Activated naive CD4-positive, alpha-beta T cell treated with anti-CD3 and anti-CD28 coated beads, Interleukin-2, amount 50 U/mL, for 72 hours (primary cell): ENCODE measurements around the gene TVP23A. TPM values are rescaled to one million over a fixed set of nuclear protein-coding genes. Genes with fewer than 3 reads are reported as not detected.

Source experiments
- ATAC-seq, 2 donors: fragments of 150-1000 bp; cut with Tn5 transposase; 2 replicates each; pipeline ENCODE4 v1.10.0; 2021; ENCODE audit warnings: mild to moderate bottlenecking in 2 of 2, moderate library complexity in 2 of 2
- DNase-seq, 2 donors: peaks; one replicate each; pipeline ENCODE4 v3.0.0; 2021 to 2022; ENCODE audit warnings: low spot score in 2 of 2
- H3K27ac Mint-ChIP-seq, 2 donors: one replicate each; pipeline ENCODE4 v1.8.0; 2022; ENCODE audit warnings: mild to moderate bottlenecking in 2 of 2, mixed read lengths in 2 of 2
- H3K36me3 Mint-ChIP-seq, 2 donors: one replicate each; pipeline ENCODE4 v1.8.0; 2022; ENCODE audit warnings: mixed read lengths in 2 of 2
- H3K9me3 Mint-ChIP-seq, 2 donors: one replicate each; pipeline ENCODE4 v1.8.0; 2022; ENCODE audit warnings: mixed read lengths in 2 of 2
- total RNA-seq, 2 donors: library from RNA; stranded (reverse); gene quantifications; one replicate each; pipeline ENCODE4 v1.2.3, GENCODE V29; 2022

Gene TVP23A
- total RNA-seq, result not detected

GRCh38 chr16:10817963-10818941 is at the start of gene TVP23A:
Gene TVP23A (minus strand): TSS chr16:10818794. CDS start chr16:10818493, 301 bp downstream.
- no peak within 1 kb of the TSS for H3K27ac Mint-ChIP-seq
- ATAC-seq, result no peak
- H3K9me3 Mint-ChIP-seq, result no peaks in the 10 kb centered on the region
- no peaks in the 10 kb centered on the region for H3K36me3 Mint-ChIP-seq
- DNase-seq, result no peak

GRCh38 chr16:10868104-10868595 is 49.6 kb upstream of the TVP23A start:
- no peak for DNase-seq
- no peaks in the 10 kb centered on the region for H3K9me3 Mint-ChIP-seq
- no peaks in the 10 kb centered on the region for H3K36me3 Mint-ChIP-seq
- no peak overlapping the region for H3K27ac Mint-ChIP-seq
- ATAC-seq, result no peak

GRCh38 chr16:10867199-10867598 is 48.6 kb upstream of the TVP23A start:
- DNase-seq (no peak), ATAC-seq (no peak)
- Mint-ChIP-seq H3K36me3 (no peaks in the 10 kb centered on the region), H3K27ac (no peak overlapping the region), H3K9me3 (no peaks in the 10 kb centered on the region)

- Mint-ChIP-seq H3K9me3 (no peaks in the 10 kb centered on the region), H3K36me3 (no peaks in the 10 kb centered on the region), H3K27ac (no peak overlapping the region)
- ATAC-seq (no peak), DNase-seq (no peak)
These were observed 47.7 kb upstream of the TVP23A start for GRCh38 chr16:10865991-10866966.

- Mint-ChIP-seq H3K9me3 (peaks cover 11 to 12% of the 10 kb centered on the region in 2 donors), H3K27ac (no peak overlapping the region), H3K36me3 (peaks cover 0 to 5% of the 10 kb centered on the region in 2 donors)
- no peak for DNase-seq
- ATAC-seq, result peak in 1 of 2 donors; percentile 67
These were observed 43.8 kb upstream of the TVP23A start for GRCh38 chr16:10862438-10862837.

GRCh38 chr16:10859658-10860057 is 41.1 kb upstream of the TVP23A start:
- no peak for DNase-seq
- H3K9me3 Mint-ChIP-seq, result peaks cover 11 to 12% of the 10 kb centered on the region in 2 donors
- H3K36me3 Mint-ChIP-seq, result peaks cover 0 to 5% of the 10 kb centered on the region in 2 donors
- ATAC-seq, result peak in 1 of 2 donors; percentile 56
- H3K27ac Mint-ChIP-seq, result no peak overlapping the region

- Mint-ChIP-seq H3K36me3 (peaks cover 0 to 5% of the 10 kb centered on the region in 2 donors), H3K27ac (no peak overlapping the region), H3K9me3 (peaks cover 11 to 12% of the 10 kb centered on the region in 2 donors)
- no peak for ATAC-seq
- no peak for DNase-seq
These were observed 40.4 kb upstream of the TVP23A start for GRCh38 chr16:10859020-10859419.

GRCh38 chr16:10858203-10858602 is 39.6 kb upstream of the TVP23A start:
- ATAC-seq (no peak), DNase-seq (no peak)
- Mint-ChIP-seq H3K27ac (no peak overlapping the region), H3K36me3 (peaks cover 0 to 5% of the 10 kb centered on the region in 2 donors), H3K9me3 (peaks cover 11 to 12% of the 10 kb centered on the region in 2 donors)

- Mint-ChIP-seq H3K36me3 (peaks cover 0 to 5% of the 10 kb centered on the region in 2 donors), H3K9me3 (peaks cover 11 to 12% of the 10 kb centered on the region in 2 donors), H3K27ac (no peak overlapping the region)
- no peak for DNase-seq
- ATAC-seq, result no peak
These were observed 37.4 kb upstream of the TVP23A start for GRCh38 chr16:10856042-10856441.

GRCh38 chr16:10852948-10853347 is 34.4 kb upstream of the TVP23A start:
- ATAC-seq, result no peak
- Mint-ChIP-seq H3K27ac (no peak overlapping the region), H3K36me3 (no peaks in the 10 kb centered on the region)

GRCh38 chr16:10852286-10852685 is 33.7 kb upstream of the TVP23A start:
- Mint-ChIP-seq H3K36me3 (no peaks in the 10 kb centered on the region), H3K9me3 (no peaks in the 10 kb centered on the region), H3K27ac (no peak overlapping the region)
- DNase-seq, result no peak
- ATAC-seq, result no peak

More at GRCh38 chr16:10852948-10853347, 34.4 kb upstream of the TVP23A start:
- DNase-seq, result no peak
- no peaks in the 10 kb centered on the region for H3K9me3 Mint-ChIP-seq

- DNase-seq, result no peak
- H3K9me3 Mint-ChIP-seq, result no peaks in the 10 kb centered on the region
- H3K36me3 Mint-ChIP-seq, result no peaks in the 10 kb centered on the region
- no peak for ATAC-seq
- H3K27ac Mint-ChIP-seq, result no peak overlapping the region
These were observed 32.9 kb upstream of the TVP23A start for GRCh38 chr16:10851512-10851911.

- H3K9me3 Mint-ChIP-seq, result no peaks in the 10 kb centered on the region
- no peak overlapping the region for H3K27ac Mint-ChIP-seq
- no peaks in the 10 kb centered on the region for H3K36me3 Mint-ChIP-seq
- ATAC-seq, result no peak
- DNase-seq, result no peak
These were observed 31.9 kb upstream of the TVP23A start for GRCh38 chr16:10850478-10850850.

- no peak for ATAC-seq
- no peaks in the 10 kb centered on the region for H3K9me3 Mint-ChIP-seq
- H3K36me3 Mint-ChIP-seq, result no peaks in the 10 kb centered on the region
- no peak for DNase-seq
- H3K27ac Mint-ChIP-seq, result no peak overlapping the region
These were observed 31.3 kb upstream of the TVP23A start for GRCh38 chr16:10849736-10850477.

GRCh38 chr16:10847176-10847575 is 28.6 kb upstream of the TVP23A start:
- no peak overlapping the region for H3K27ac Mint-ChIP-seq
- H3K9me3 Mint-ChIP-seq, result no peaks in the 10 kb centered on the region
- ATAC-seq, result no peak

More at GRCh38 chr16:10847176-10847575, 28.6 kb upstream of the TVP23A start:
- H3K36me3 Mint-ChIP-seq, result no peaks in the 10 kb centered on the region
- DNase-seq, result no peak
